Measurements from ENCODE around the gene P4HTM.
A peak's percentile ranks its signal among the peaks of the same experiment; 100 is the strongest.

Gene P4HTM

GRCh38 chr3:49025793-49026520 is 35.9 kb downstream of the P4HTM start:
- DNase-seq = no peak

GRCh38 chr3:49026536-49026935 is 36.5 kb downstream of the P4HTM start:
- no peak for DNase-seq

- DNase-seq = no peak
These were observed 37.6 kb downstream of the P4HTM start for GRCh38 chr3:49027634-49028033.

- DNase-seq = no peak
These were observed 38.2 kb downstream of the P4HTM start for GRCh38 chr3:49028298-49028672.

- DNase-seq = peak; percentile 89
These were observed 38.9 kb downstream of the P4HTM start, which contains the start of gene IMPDH2 for GRCh38 chr3:49028673-49029562. IMPDH2 (minus strand) TSS chr3:49029398; CDS start chr3:49029350, 48 bp downstream.

- DNase-seq = no peak
These were observed 39.5 kb downstream of the P4HTM start for GRCh38 chr3:49029563-49029884.

- DNase-seq = no peak
These were observed 40.3 kb downstream of the P4HTM start for GRCh38 chr3:49030321-49030720.

GRCh38 chr3:49032646-49033304 is 42.7 kb downstream of the P4HTM start:
- DNase-seq = no peak

- DNase-seq = no peak
These were observed 44.6 kb downstream of the P4HTM start for GRCh38 chr3:49034650-49035049.

GRCh38 chr3:49035281-49035680 is 45.2 kb downstream of the P4HTM start:
- no peak for DNase-seq

GRCh38 chr3:49053543-49053942 is 63.5 kb downstream of the P4HTM start:
- no peak for DNase-seq

- DNase-seq = no peak
These were observed 64.4 kb downstream of the P4HTM start for GRCh38 chr3:49054344-49054862.

All from T-helper 9 cell (primary cell).